CD4-positive, alpha-beta T cell treated with Interleukin-10 for 1 hour (primary cell): Measurements from ENCODE around the gene MAP2K5.
"Not testable (repeated sequence)": the region's sequence is repeated elsewhere in the genome, so short reads cannot be mapped to it uniquely, and the experiment has no call there.

Source experiments
- DNase-seq: peaks from one replicate; pipeline ENCODE4 v3.0.0-alpha.2; 2020

MAP2K5 gene

GRCh38 chr15:67605871-67606270, 63.4 kb downstream of the MAP2K5 start:
- DNase-seq, result no peak

- DNase-seq, result no peak
Measured at GRCh38 chr15:67606742-67607141, 64.2 kb downstream of the MAP2K5 start.

- DNase-seq, result no peak
Measured at GRCh38 chr15:67607329-67607728, 64.8 kb downstream of the MAP2K5 start.

GRCh38 chr15:67607959-67608637, 65.6 kb downstream of the MAP2K5 start:
- DNase-seq, result no peak

GRCh38 chr15:67608638-67608959, 66.1 kb downstream of the MAP2K5 start:
- DNase-seq, result no peak

- no peak for DNase-seq
Measured at GRCh38 chr15:67611370-67612369, 69.2 kb downstream of the MAP2K5 start.

- no peak for DNase-seq
Measured at GRCh38 chr15:67613211-67613610, 70.7 kb downstream of the MAP2K5 start.

GRCh38 chr15:67613708-67614107, 71.2 kb downstream of the MAP2K5 start:
- DNase-seq, result no peak

GRCh38 chr15:67615131-67615534, 72.6 kb downstream of the MAP2K5 start:
- not testable (repeated sequence) for DNase-seq

GRCh38 chr15:67618297-67618696, 75.8 kb downstream of the MAP2K5 start:
- no peak for DNase-seq

GRCh38 chr15:67622110-67622509, 79.6 kb downstream of the MAP2K5 start:
- DNase-seq, result no peak

- DNase-seq, result no peak
Measured at GRCh38 chr15:67632261-67632660, 89.8 kb downstream of the MAP2K5 start.

- not testable (repeated sequence) for DNase-seq
Measured at GRCh38 chr15:67635950-67636349, 93.4 kb downstream of the MAP2K5 start.

GRCh38 chr15:67639591-67639990, 97.1 kb downstream of the MAP2K5 start:
- DNase-seq, result no peak

- DNase-seq, result no peak
Measured at GRCh38 chr15:67641453-67641852, 99.0 kb downstream of the MAP2K5 start.

- DNase-seq, result no peak
Measured at GRCh38 chr15:67646847-67647246, 104.3 kb downstream of the MAP2K5 start.

- no peak for DNase-seq
Measured at GRCh38 chr15:67652586-67652985, 110.1 kb downstream of the MAP2K5 start.

GRCh38 chr15:67660446-67660845, 117.9 kb downstream of the MAP2K5 start:
- no peak for DNase-seq

GRCh38 chr15:67660874-67661606, 118.5 kb downstream of the MAP2K5 start:
- DNase-seq, result no peak

- DNase-seq, result no peak
Measured at GRCh38 chr15:67670647-67671305, 128.3 kb downstream of the MAP2K5 start.

- not testable (repeated sequence) for DNase-seq
Measured at GRCh38 chr15:67672834-67673233, 130.3 kb downstream of the MAP2K5 start.

- DNase-seq, result no peak
Measured at GRCh38 chr15:67674983-67675382, 132.5 kb downstream of the MAP2K5 start.

- no peak for DNase-seq
Measured at GRCh38 chr15:67678089-67678488, 135.6 kb downstream of the MAP2K5 start.
